AG10803 (cell line): ENCODE data around the gene NODAL.

Experiments
- DNase-seq: peaks from one replicate; pipeline ENCODE4 v3.0.0; 2010; ENCODE audit warnings: low read depth
- H3K4me3 ChIP-seq: 2 replicates; pipeline ENCODE4 v1.5.1; 2011; ENCODE audit warnings: mild to moderate bottlenecking, low read length, control low read depth
- TF ChIP-seq, protein P1 (sequence below): conservative IDR thresholded peaks from 2 replicates; pipeline ENCODE4 v1.5.1; 2011; ENCODE audit warnings: mild to moderate bottlenecking, low read length, control low read depth, inconsistent platforms

The NODAL gene

DNA sequence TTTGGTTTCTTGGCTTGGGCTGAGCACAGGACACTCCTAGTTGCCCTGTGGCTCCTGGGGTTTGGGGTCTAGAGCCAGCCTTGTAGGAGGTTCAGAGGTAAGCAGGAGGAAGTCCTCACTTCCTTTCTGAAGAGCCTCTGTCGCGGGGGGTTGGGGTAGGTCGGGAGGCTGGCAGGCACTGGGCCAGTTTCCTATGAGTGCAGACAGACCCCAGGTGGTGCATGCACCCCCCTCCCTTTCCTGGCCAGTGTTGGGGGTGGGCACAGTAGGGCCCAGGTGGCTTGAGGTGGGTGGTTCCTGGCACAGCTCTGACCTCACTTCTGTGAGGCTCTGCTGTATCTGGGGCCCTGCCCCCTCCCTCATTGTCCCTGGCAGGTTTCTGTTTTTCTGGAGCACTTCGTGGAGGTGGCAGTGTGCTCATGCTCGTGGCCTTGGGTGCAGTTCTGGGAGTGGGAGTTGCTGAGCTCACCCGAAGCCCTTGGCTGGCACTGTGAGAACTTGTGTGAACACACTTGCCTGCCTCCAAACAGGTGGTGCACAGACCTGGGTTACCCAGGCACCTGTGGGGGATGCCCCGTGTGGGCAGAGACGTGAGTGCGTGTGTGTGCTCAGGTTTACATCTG lies 38.9 kb upstream of the NODAL start:
- DNase-seq, result no peak
- TF ChIP-seq, protein P1, sequence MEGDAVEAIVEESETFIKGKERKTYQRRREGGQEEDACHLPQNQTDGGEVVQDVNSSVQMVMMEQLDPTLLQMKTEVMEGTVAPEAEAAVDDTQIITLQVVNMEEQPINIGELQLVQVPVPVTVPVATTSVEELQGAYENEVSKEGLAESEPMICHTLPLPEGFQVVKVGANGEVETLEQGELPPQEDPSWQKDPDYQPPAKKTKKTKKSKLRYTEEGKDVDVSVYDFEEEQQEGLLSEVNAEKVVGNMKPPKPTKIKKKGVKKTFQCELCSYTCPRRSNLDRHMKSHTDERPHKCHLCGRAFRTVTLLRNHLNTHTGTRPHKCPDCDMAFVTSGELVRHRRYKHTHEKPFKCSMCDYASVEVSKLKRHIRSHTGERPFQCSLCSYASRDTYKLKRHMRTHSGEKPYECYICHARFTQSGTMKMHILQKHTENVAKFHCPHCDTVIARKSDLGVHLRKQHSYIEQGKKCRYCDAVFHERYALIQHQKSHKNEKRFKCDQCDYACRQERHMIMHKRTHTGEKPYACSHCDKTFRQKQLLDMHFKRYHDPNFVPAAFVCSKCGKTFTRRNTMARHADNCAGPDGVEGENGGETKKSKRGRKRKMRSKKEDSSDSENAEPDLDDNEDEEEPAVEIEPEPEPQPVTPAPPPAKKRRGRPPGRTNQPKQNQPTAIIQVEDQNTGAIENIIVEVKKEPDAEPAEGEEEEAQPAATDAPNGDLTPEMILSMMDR, result no peak
- no peak overlapping the region for H3K4me3 ChIP-seq

DNA sequence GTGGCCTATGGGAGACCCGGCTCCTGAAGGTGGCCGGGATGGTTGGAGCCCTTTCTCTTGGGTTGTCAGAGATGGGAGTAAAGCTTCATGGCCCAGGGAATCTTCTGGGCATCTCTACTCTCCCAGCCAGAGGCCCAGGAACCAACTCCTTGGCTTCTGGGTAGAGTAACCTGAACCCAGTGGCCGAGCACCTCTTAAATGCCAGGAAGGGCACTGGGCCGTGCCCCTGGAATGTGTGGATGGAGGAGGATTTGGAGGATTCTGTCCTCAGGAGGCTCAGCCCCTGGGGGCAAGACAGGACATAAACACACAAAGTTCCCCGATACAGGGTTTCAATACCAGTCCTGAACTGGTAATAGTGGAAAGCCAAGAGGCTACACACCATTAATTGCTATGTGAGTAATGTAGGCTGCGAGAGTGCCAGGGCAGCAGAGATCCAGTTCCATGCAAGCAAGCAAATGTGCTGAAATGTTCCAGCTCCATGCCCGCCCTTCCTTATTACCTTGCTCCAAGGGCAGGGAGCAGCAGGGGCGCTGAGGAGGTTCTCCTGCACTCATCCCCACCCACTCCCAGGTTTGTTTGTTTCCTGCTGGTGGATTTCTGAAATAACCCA lies 38.3 kb upstream of the NODAL start:
- DNase-seq, result no peak
- no peak overlapping the region for H3K4me3 ChIP-seq
- TF ChIP-seq, protein P1, result no peak

DNA sequence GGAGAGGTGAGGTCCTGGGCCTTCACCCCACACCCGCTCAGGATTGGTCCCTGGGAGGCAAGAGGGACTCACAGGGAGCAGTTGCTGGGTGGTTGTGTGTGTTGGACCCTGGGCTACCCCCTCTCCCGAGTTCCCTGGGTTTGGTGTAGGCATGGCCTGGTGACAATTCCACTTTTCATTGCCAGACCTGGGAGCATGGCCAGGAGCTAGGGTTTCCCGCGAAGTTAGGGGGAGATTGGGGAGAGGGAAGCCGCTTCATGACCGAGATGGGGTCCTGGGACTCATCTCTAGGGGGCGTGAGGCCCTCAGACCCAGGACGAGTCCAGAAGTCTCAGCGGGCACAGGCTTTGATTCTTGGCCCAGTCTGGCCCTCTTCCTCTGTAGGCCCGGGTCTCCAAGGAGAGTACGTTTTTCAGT lies 37.7 kb upstream of the NODAL start:
- TF ChIP-seq, protein P1, result no peak
- H3K4me3 ChIP-seq, result no peak overlapping the region
- no peak for DNase-seq

DNA sequence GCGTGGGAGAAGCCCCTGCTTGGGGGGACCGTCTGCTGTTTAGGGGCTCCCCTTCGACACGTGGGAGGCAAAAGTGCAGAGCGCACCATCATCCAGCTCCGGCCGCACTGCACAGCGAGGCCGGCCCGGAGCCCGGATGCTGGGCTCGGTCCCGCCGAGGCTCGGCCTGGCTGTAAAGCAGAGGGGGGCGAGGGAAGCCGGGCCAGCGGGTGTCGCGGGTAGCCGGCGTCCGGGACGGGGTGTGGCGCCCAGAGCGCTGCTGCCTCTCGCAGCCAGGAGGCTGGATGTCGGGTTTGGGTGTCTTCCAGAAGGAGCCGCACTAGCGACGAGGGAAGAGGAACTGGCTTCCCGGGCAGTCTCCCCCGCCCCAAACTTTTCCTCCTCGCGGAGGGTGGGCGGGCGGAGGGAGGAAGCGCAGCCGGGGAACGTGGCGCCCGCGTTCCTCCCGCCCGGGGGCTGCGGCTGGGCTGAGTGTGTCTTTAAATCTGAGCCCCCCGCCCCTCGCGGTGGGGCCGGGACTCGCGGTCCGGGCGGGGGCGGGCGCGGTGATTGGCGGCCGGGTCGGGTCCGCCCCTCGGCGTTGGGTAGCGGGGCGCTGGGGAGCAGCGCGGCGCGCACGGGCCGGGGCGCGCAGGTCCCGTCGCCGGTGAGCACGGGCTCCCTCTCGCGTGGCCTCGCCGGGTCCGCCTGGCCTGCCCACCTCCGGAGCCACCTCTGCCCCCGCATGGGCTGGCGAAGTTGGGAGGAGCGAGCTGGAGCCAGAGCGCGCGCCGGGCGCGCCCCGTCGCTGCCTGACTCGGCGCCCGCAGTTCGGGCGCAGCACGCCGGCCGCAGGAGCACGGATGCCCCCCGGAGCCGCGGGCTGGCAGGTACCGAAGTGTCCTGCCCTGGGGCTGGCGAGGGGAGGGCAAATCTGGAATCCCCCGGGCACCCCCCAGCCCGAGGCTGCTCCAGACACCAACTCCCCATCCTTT lies 37.0 kb upstream of the NODAL start, which contains the start of gene PALD1:
Gene PALD1 (plus strand): TSS at position 577 of the 974 bp plus-strand sequence. CDS start 47,185 bp downstream, outside the sequence.
- H3K4me3 ChIP-seq, result peak within 1 kb of the TSS; percentile 41
- TF ChIP-seq, protein P1, result no peak
- no peak for DNase-seq

DNA sequence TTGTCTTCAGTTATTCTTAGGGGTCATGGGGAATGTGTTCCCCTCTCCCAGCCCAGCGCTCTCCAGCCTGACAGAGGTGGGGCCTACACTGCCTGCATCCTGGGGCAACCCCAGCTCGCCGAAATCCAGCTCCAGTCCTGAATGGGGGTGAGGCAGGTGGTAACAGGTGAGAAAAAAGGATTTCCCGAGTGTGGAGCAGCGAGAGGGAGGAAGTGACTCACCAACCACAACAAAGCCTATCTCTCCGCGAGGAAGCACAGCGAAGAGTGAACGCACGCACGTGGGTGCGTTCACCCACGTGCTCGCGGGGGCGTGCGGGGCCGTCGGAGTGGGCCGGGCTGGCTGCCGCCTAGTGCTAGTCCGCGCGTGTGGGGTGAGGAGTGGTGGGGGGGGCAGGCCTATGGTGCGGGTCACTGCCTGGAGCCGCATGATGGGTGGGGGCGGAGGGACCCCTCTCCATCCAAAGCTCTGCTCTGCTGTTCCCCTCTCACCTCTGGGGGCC lies 36.2 kb upstream of the NODAL start:
- TF ChIP-seq, protein P1, result no peak
- H3K4me3 ChIP-seq, result no peak overlapping the region
- no peak for DNase-seq

DNA sequence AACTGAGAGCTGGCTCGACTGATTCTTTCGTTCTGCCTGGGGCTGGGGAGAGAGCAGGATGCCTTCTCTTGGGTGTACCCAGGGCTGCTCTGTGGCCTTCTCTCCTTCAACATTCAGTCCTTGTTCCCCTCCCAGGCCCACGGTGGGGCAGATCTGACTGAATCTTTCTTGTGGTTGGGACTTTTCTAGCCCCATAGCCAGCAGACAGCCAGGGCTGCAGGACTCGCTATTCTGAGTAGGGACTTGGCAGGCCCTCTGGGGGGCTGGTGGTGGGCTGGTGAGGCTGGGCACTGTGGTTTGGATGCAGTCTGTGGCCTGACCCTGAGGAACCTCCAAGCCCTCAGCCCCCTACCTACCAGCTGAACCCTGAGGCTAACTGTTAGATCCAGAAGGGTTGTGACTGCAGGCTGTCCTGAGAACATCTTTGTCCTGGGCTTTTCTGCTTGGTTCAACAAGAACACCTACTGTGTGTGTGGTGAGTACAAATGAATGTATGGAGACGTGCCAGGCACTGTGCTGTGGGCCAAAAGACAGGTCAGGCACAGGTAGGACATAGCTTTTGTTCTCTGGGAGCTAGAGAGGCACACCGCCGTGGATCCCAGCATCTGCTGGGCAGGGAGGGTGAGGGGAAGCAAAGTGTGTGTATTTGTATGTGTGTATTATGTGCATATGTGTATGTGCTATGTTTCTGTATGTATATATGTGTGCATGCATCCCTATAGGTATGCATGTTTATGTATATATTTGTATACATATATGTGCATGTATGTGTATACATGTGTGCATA lies 35.0 kb upstream of the NODAL start:
- H3K4me3 ChIP-seq, result no peak overlapping the region
- no peak for DNase-seq
- TF ChIP-seq, protein P1, result no peak
